GM18951 (cell line): ENCODE results near the gene ARHGEF17.

Experiments
- POLR2A ChIP-seq: IDR thresholded peaks from 4 replicates; pipeline ENCODE4 v1.6.1; 2011; ENCODE audit warnings: mild to moderate bottlenecking; ENCODE audit not compliant: insufficient read length, insufficient read depth; ENCODE audit errors: extremely low read depth
- in situ Hi-C: fragments of 300-500 bp; cut with MboI; formaldehyde crosslinking; loops from one replicate; pipeline ENCODE4 v1.12.0; 2022; ENCODE audit warnings: low sequenced_read_pairs, mixed read lengths, inconsistent platforms; ENCODE audit not compliant: unreplicated experiment

Gene ARHGEF17

GRCh38 chr11:73386016-73386415, 77.9 kb downstream of the ARHGEF17 start:
- TF ChIP-seq POLR2A: peak; percentile 30
- in situ Hi-C loops: no loop called here

GRCh38 chr11:73386546-73386945, 78.5 kb downstream of the ARHGEF17 start:
- TF ChIP-seq POLR2A: no peak
- in situ Hi-C loops: no loop called here

- in situ Hi-C loops: no loop called here
- no peak for TF ChIP-seq POLR2A
Observed at GRCh38 chr11:73387594-73388264, 79.7 kb downstream of the ARHGEF17 start.

- in situ Hi-C loops: no loop called here
- TF ChIP-seq POLR2A: no peak
Observed at GRCh38 chr11:73388265-73389133, 80.4 kb downstream of the ARHGEF17 start.

GRCh38 chr11:73389134-73389525, 81.1 kb downstream of the ARHGEF17 start:
- no peak for TF ChIP-seq POLR2A
- in situ Hi-C loops: no loop called here

- in situ Hi-C loops: no loop called here
- TF ChIP-seq POLR2A: no peak
Observed at GRCh38 chr11:73389916-73390315, 81.8 kb downstream of the ARHGEF17 start.

- in situ Hi-C loops: no loop called here
- TF ChIP-seq POLR2A: no peak
Observed at GRCh38 chr11:73390601-73391565, 82.8 kb downstream of the ARHGEF17 start.

- no peak for TF ChIP-seq POLR2A
- in situ Hi-C loops: no loop called here
Observed at GRCh38 chr11:73391665-73392064, 83.6 kb downstream of the ARHGEF17 start.

GRCh38 chr11:73392108-73393010, 84.3 kb downstream of the ARHGEF17 start:
- no peak for TF ChIP-seq POLR2A
- in situ Hi-C loops: no loop called here

- TF ChIP-seq POLR2A: no peak
- in situ Hi-C loops: no loop called here
Observed at GRCh38 chr11:73393011-73393380, 84.9 kb downstream of the ARHGEF17 start.

GRCh38 chr11:73393479-73394415, 85.7 kb downstream of the ARHGEF17 start:
- in situ Hi-C loops: no loop called here
- peak; percentile 4 for TF ChIP-seq POLR2A
